HG03457 (cell line): ENCODE results near the gene BRSK2.

ENCODE experiments used
- ATAC-seq: cut with Tn5 transposase; IDR thresholded peaks from one replicate; pipeline ENCODE4 v1.9.1; 2021; ENCODE audit warnings: moderate number of reproducible peaks; ENCODE audit not compliant: unreplicated experiment

BRSK2 gene

GRCh38 chr11:1450344-1450875 lies 60.7 kb downstream of the BRSK2 start:
- ATAC-seq, result no peak

- ATAC-seq, result no peak
These were observed 61.4 kb downstream of the BRSK2 start for GRCh38 chr11:1450949-1451710.

- no peak for ATAC-seq
These were observed 62.2 kb downstream of the BRSK2 start for GRCh38 chr11:1451781-1452470.

- no peak for ATAC-seq
These were observed 63.0 kb downstream of the BRSK2 start for GRCh38 chr11:1452744-1453143.

- ATAC-seq, result no peak
These were observed 63.9 kb downstream of the BRSK2 start for GRCh38 chr11:1453611-1454034.

- ATAC-seq, result no peak
These were observed 64.8 kb downstream of the BRSK2 start for GRCh38 chr11:1454576-1454975.

GRCh38 chr11:1455032-1455762 lies 65.5 kb downstream of the BRSK2 start:
- no peak for ATAC-seq

GRCh38 chr11:1455763-1456060 lies 66.0 kb downstream of the BRSK2 start:
- ATAC-seq, result no peak

- ATAC-seq, result no peak
These were observed 66.4 kb downstream of the BRSK2 start for GRCh38 chr11:1456176-1456575.

GRCh38 chr11:1456596-1457325 lies 67.0 kb downstream of the BRSK2 start:
- no peak for ATAC-seq

GRCh38 chr11:1457326-1457680 lies 67.6 kb downstream of the BRSK2 start:
- ATAC-seq, result no peak

- no peak for ATAC-seq
These were observed 68.1 kb downstream of the BRSK2 start for GRCh38 chr11:1457856-1458255.

GRCh38 chr11:1458340-1459218 lies 68.8 kb downstream of the BRSK2 start:
- no peak for ATAC-seq

GRCh38 chr11:1459219-1459575 lies 69.5 kb downstream of the BRSK2 start:
- no peak for ATAC-seq

- ATAC-seq, result no peak
These were observed 70.1 kb downstream of the BRSK2 start for GRCh38 chr11:1459764-1460395.

GRCh38 chr11:1460396-1460985 lies 70.8 kb downstream of the BRSK2 start:
- ATAC-seq, result no peak

- ATAC-seq, result no peak
These were observed 71.5 kb downstream of the BRSK2 start for GRCh38 chr11:1460986-1461825.
